GM12878 (cell line): Measurements from ENCODE around the gene RBKS. TPM values are rescaled to one million over a fixed set of nuclear protein-coding genes. Genes with fewer than 3 reads are reported as not detected.

ENCODE experiments used
- ATAC-seq: fragments of 200-7000 bp; cut with Tn5 transposase; 3 replicates; pipeline ENCODE4 v1.9.1; 2020; ENCODE audit warnings: mild to moderate bottlenecking, moderate library complexity
- BruUV-seq: library from RNA; stranded (reverse); fragments of 400-500 nt; replicated peaks from 2 replicates; lab custom pipeline; 2021; lab: Mats Ljungman, UMichigan
- CTCF ChIA-PET: fragments of 300-600 bp; sonication (Branson Sonifier 250); formaldehyde crosslinking; extraction: SDS; loops from one replicate; lab custom pipeline; 2021; ENCODE audit warnings: inconsistent platforms; lab: Yijun Ruan, JAX
- POLR2A ChIA-PET: fragments of 350-600 bp; formaldehyde crosslinking; extraction: SDS; loops from one replicate; lab custom pipeline; 2021; ENCODE audit warnings: inconsistent platforms; lab: Charles Lee
- RAD21 ChIA-PET: fragments of 300-600 bp; sonication (Branson Sonifier 250); formaldehyde crosslinking; loops from one replicate; lab custom pipeline; 2023; ENCODE audit warnings: antibody characterized with exemption; ENCODE audit not compliant: unreplicated experiment; lab: Charles Lee
- SMC1A ChIA-PET: fragments of 300-600 bp; sonication (Branson Sonifier 250); formaldehyde crosslinking; loops from one replicate; lab custom pipeline; 2023; ENCODE audit not compliant: unreplicated experiment, uncharacterized antibody; lab: Charles Lee
- DNase-seq: peaks from one replicate; pipeline ENCODE4 v3.0.0-alpha.2; 2011; ENCODE audit warnings: low read depth, low spot score
- FAIRE-seq: peaks from 3 replicates; lab custom pipeline; 2011; peaks lifted over from hg19 to GRCh38; lab: Jason Lieb, UNC
- H2AFZ ChIP-seq: 2 replicates; pipeline ENCODE4 v1.6.0; 2011; ENCODE audit warnings: low read depth, low read length, control low read depth; ENCODE audit not compliant: control insufficient read depth
- H3K27ac ChIP-seq: 2 replicates; pipeline ENCODE4 v1.5.1; 2011; ENCODE audit warnings: control low read depth; ENCODE audit not compliant: control insufficient read depth, insufficient read depth
- H3K27me3 ChIP-seq, 2 experiments: replicated peaks in 1 of 2; 2 replicates each; pipeline versions ENCODE4 v1.6.0 to v1.6.1; 2011; ENCODE audit warnings: low read length in 1 of 2; ENCODE audit not compliant: control insufficient read depth in 2 of 2, insufficient read depth in 2 of 2
- H3K36me3 ChIP-seq, 2 experiments: 2 replicates each; pipeline ENCODE4 v1.5.1; 2011; ENCODE audit warnings: low read length in 1 of 2; ENCODE audit not compliant: control insufficient read depth in 2 of 2, insufficient read depth in 2 of 2
- H3K4me1 ChIP-seq: 2 replicates; pipeline ENCODE4 v1.6.1; 2011; ENCODE audit warnings: mild to moderate bottlenecking, low read length, moderate library complexity, mixed read lengths; ENCODE audit not compliant: control insufficient read depth, insufficient read depth
- H3K4me2 ChIP-seq: 2 replicates; pipeline ENCODE4 v1.6.0; 2011; ENCODE audit warnings: control low read depth; ENCODE audit not compliant: control insufficient read depth, insufficient read depth
- H3K4me3 ChIP-seq: fragments of 200-600 bp; sonication (generic); 2 replicates; pipeline ENCODE4 v1.5.1; 2016
- H3K79me2 ChIP-seq: 2 replicates; pipeline ENCODE4 v1.6.0; 2011; ENCODE audit warnings: low read length; ENCODE audit not compliant: control insufficient read depth, insufficient read depth
- H3K9ac ChIP-seq: 2 replicates; pipeline ENCODE4 v1.8.0; 2011; ENCODE audit warnings: low read length, control low read depth, mixed read lengths; ENCODE audit not compliant: control insufficient read depth, insufficient read depth
- H3K9me3 ChIP-seq: replicated peaks from 3 replicates; pipeline ENCODE4 v1.5.1; 2011; ENCODE audit warnings: mild to moderate bottlenecking, low read length; ENCODE audit not compliant: control insufficient read depth, insufficient read depth
- H4K20me1 ChIP-seq: 2 replicates; pipeline ENCODE4 v1.6.0; 2011; ENCODE audit not compliant: control insufficient read depth, insufficient read depth
- BACH1 ChIP-seq: fragments of 450-650 bp; IDR thresholded peaks from 2 replicates; pipeline ENCODE4 v1.6.1; 2017; ENCODE audit warnings: mild to moderate bottlenecking, borderline replicate concordance
- CEBPB ChIP-seq, 2 experiments: fragments of 150-350 bp in 1 of 2; IDR thresholded peaks; 2 replicates each; pipeline ENCODE4 v1.6.1; 2012 to 2014; ENCODE audit warnings: low read depth in 2 of 2, low read length in 2 of 2, borderline replicate concordance in 1 of 2, inconsistent platforms in 1 of 2
- NFYA ChIP-seq: IDR thresholded peaks from 2 replicates; pipeline ENCODE4 v1.6.1; 2011; ENCODE audit warnings: low read depth, mild to moderate bottlenecking, low read length, improper control_type of control experiment, borderline replicate concordance
- RAD51 ChIP-seq: fragments of 450-650 bp; IDR thresholded peaks from 2 replicates; pipeline ENCODE4 v1.6.1; 2016; ENCODE audit warnings: moderate library complexity, mild to moderate bottlenecking, inconsistent platforms
- SMARCA5 ChIP-seq: fragments of 450-650 bp; IDR thresholded peaks from 2 replicates; pipeline ENCODE4 v1.6.1; 2017; ENCODE audit warnings: mild to moderate bottlenecking
- SRF ChIP-seq, 2 experiments: IDR thresholded peaks; 2 replicates each; pipeline ENCODE4 v1.6.1; 2011; ENCODE audit warnings: low read depth in 2 of 2, low read length in 2 of 2, mild to moderate bottlenecking in 1 of 2, moderate library complexity in 1 of 2
- SUPT20H ChIP-seq: IDR thresholded peaks from 2 replicates; pipeline ENCODE4 v1.6.1; 2011; ENCODE audit warnings: low read depth, mild to moderate bottlenecking, low read length, moderate library complexity, borderline replicate concordance; ENCODE audit not compliant: control insufficient read depth
- ZNF592 ChIP-seq: fragments of 450-650 bp; IDR thresholded peaks from 2 replicates; pipeline ENCODE4 v1.6.1; 2017; ENCODE audit warnings: mild to moderate bottlenecking, moderate library complexity
- ZNF622 ChIP-seq: fragments of 450-650 bp; IDR thresholded peaks from 2 replicates; pipeline ENCODE4 v1.6.1; 2017; ENCODE audit warnings: mild to moderate bottlenecking, inconsistent platforms
- WGBS: methylation state at CpG from one replicate; pipeline ENCODE4 v1.1.6; 2016; ENCODE audit warnings: low lambda C conversion rate; ENCODE audit not compliant: insufficient replicate concordance, insufficient coverage; ENCODE audit errors: missing lambda C conversion rate; 5-methylcytosine and 5-hydroxymethylcytosine counted together
- in situ Hi-C: fragments of 300-500 bp; cut with MboI; formaldehyde crosslinking; loops from 9 replicates; pipeline ENCODE4 v1.14.3; 2018; ENCODE audit warnings: mixed read lengths
- intact Hi-C: fragments of 100-400 bp; cut with micrococcal nuclease; formaldehyde crosslinking; loops from one replicate; pipeline ENCODE4 v1.14.2; 2022; ENCODE audit not compliant: unreplicated experiment
- polyA plus RNA-seq, 11 experiments: library from polyadenylated mRNA; depleted of rRNA in 4 of 11; unstranded in 6 of 11; stranded (reverse) in 5 of 11; fragments of >200 nt; fragmentation: Nextera tagmentation in 4 of 11; fragmentation: Illumina TruSeq in 1 of 11; extraction: Ambion mirVana in 4 of 11; extraction: Trizol in 1 of 11; gene quantifications; 1 replicate in 1 of 11; 2 replicates in 10 of 11; pipeline versions ENCODE4 v1.2.1 to v1.2.3, GENCODE V29; 2011 to 2016; ENCODE audit warnings: inconsistent platforms in 2 of 11, missing spikeins in 2 of 11, low read depth in 1 of 11
- total RNA-seq, 4 experiments: library from RNA; depleted of rRNA in 3 of 4; stranded (reverse); fragments of >200 nt in 3 of 4; fragmentation: Illumina TruSeq in 1 of 4; extraction: Trizol in 1 of 4; gene quantifications; 2 replicates each; pipeline versions ENCODE4 v1.2.1 to v1.2.3, GENCODE V29; 2013 to 2021
- TF ChIP-seq, protein P1 (sequence below): IDR thresholded peaks from 2 replicates; pipeline ENCODE4 v1.6.1; 2011; ENCODE audit warnings: borderline replicate concordance, low read depth, mild to moderate bottlenecking, moderate library complexity, mixed read lengths, low read length; ENCODE audit not compliant: insufficient read depth; ENCODE audit errors: extremely low read length
- TF ChIP-seq, protein P2 (sequence below): fragments of 450-650 bp; formaldehyde crosslinking; IDR thresholded peaks from 2 replicates; pipeline ENCODE4 v1.4.0; 2020; ENCODE audit warnings: mild to moderate bottlenecking, moderate library complexity

Gene RBKS
- total and polyA plus RNA-seq, 10 of the 15 experiments (the other 5 are each of a cell fraction or from before 2014, with no cell fraction given): 0.39 to 1.8 (median 1.0) TPM

GRCh38 chr2:27823135-27823534, 67.1 kb downstream of the RBKS start (continued):
- no peak for TF ChIP-seq ZNF592

DNA sequence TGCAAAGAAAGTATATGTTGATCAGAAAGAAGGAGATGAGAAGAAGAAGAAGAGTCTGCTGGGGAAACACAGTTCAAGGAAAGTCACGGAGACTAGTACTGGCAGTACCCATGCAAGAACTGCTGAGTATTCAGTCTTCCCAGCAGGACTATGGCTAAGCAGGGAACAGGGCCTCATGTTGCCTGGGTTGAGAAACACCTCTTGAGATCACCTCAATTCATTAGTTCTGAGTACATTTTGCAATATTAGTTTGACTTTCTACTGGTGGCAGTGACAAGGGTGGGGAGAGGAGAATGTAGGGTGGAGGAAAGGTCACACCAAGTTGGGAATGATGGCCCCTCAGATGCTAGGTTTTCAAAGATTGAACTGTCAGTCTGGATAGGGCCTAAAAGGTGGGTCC, 68.1 kb downstream of the RBKS start:
- intact Hi-C loops: no loop called here
- Histone ChIP-seq H4K20me1 (no peaks in the 10 kb centered on the region), H3K4me1 (no peaks in the 10 kb centered on the region), H3K79me2 (no peaks in the 10 kb centered on the region), H3K4me2 (no peak overlapping the region), H3K27ac (no peak overlapping the region), H2AFZ (no peak overlapping the region), H3K9me3 (no peaks in the 10 kb centered on the region; the same call in 1 of the 3 replicates), H3K4me3 (no peak overlapping the region), H3K27me3 (no peaks in the 10 kb centered on the region; a peak in 1 of 4 replicates), H3K36me3 (no peaks in the 10 kb centered on the region), H3K9ac (no peak overlapping the region)
- FAIRE-seq (no peak), ATAC-seq (no peak), DNase-seq (no peak)
- BruUV-seq: no TSS peak
- in situ Hi-C loops: no loop called here
- SMC1A ChIA-PET: no interaction called here
- POLR2A ChIA-PET: no interaction called here
- CTCF ChIA-PET: no interaction called here
- 67% methylated on average over 1 of the region's 1 CpG for WGBS
- RAD21 ChIA-PET: no interaction called here
- no peak for TF ChIP-seq BACH1
- TF ChIP-seq CEBPB (IDR thresholded peaks at IDR 0.05; ENCODE audit: borderline replicate concordance in 1 of 2, low read depth in 2 of 2, low read length in 2 of 2): no peak
- TF ChIP-seq, protein P1, sequence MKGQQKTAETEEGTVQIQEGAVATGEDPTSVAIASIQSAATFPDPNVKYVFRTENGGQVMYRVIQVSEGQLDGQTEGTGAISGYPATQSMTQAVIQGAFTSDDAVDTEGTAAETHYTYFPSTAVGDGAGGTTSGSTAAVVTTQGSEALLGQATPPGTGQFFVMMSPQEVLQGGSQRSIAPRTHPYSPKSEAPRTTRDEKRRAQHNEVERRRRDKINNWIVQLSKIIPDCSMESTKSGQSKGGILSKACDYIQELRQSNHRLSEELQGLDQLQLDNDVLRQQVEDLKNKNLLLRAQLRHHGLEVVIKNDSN: no peak
- no peak for TF ChIP-seq RAD51
- no peak for TF ChIP-seq NFYA
- no peak for TF ChIP-seq SRF (IDR thresholded peaks at IDR 0.05; ENCODE audit: low read depth in 2 of 2, low read length in 2 of 2)
- TF ChIP-seq SMARCA5: no peak
- no peak for TF ChIP-seq SUPT20H
- TF ChIP-seq, protein P2, sequence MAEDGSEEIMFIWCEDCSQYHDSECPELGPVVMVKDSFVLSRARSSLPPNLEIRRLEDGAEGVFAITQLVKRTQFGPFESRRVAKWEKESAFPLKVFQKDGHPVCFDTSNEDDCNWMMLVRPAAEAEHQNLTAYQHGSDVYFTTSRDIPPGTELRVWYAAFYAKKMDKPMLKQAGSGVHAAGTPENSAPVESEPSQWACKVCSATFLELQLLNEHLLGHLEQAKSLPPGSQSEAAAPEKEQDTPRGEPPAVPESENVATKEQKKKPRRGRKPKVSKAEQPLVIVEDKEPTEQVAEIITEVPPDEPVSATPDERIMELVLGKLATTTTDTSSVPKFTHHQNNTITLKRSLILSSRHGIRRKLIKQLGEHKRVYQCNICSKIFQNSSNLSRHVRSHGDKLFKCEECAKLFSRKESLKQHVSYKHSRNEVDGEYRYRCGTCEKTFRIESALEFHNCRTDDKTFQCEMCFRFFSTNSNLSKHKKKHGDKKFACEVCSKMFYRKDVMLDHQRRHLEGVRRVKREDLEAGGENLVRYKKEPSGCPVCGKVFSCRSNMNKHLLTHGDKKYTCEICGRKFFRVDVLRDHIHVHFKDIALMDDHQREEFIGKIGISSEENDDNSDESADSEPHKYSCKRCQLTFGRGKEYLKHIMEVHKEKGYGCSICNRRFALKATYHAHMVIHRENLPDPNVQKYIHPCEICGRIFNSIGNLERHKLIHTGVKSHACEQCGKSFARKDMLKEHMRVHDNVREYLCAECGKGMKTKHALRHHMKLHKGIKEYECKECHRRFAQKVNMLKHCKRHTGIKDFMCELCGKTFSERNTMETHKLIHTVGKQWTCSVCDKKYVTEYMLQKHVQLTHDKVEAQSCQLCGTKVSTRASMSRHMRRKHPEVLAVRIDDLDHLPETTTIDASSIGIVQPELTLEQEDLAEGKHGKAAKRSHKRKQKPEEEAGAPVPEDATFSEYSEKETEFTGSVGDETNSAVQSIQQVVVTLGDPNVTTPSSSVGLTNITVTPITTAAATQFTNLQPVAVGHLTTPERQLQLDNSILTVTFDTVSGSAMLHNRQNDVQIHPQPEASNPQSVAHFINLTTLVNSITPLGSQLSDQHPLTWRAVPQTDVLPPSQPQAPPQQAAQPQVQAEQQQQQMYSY (CRISPR knock-in tag): no peak
- no peak for TF ChIP-seq ZNF622
